PC-9 (cell line): Measurements from ENCODE around the gene CBFA2T3. TPM values are rescaled to one million over a fixed set of nuclear protein-coding genes. Genes with fewer than 3 reads are reported as not detected.
"Not testable (repeated sequence)": the region's sequence is repeated elsewhere in the genome, so short reads cannot be mapped to it uniquely, and the experiment has no call there.

Experiments used
- BruUV-seq: library from RNA; stranded (reverse); fragments of 400-500 nt; replicated peaks from 2 replicates; lab custom pipeline; 2021; lab: Mats Ljungman, UMichigan
- CTCF ChIA-PET: fragments of 300-600 bp; sonication (Branson Sonifier 250); formaldehyde crosslinking; loops from one replicate; lab custom pipeline; 2022; ENCODE audit warnings: antibody characterized with exemption; lab: Charles Lee
- POLR2A ChIA-PET: fragments of 300-600 bp; sonication (Branson Sonifier 250); formaldehyde crosslinking; loops from one replicate; lab custom pipeline; 2022; ENCODE audit warnings: antibody characterized with exemption; ENCODE audit not compliant: unreplicated experiment; lab: Charles Lee
- DNase-seq, 2 experiments: peaks; one replicate each; pipeline versions ENCODE4 v3.0.0 to v3.0.0-alpha.2; 2015 to 2022; ENCODE audit warnings: mixed read lengths in 1 of 2
- H2AFZ ChIP-seq: fragments of 200-600 bp; sonication (generic); 2 replicates; pipeline ENCODE4 v1.8.1; 2017; ENCODE audit warnings: antibody characterized with exemption
- H3F3A ChIP-seq: fragments of 200-600 bp; sonication (generic); 2 replicates; pipeline ENCODE4 v1.8.1; 2017; ENCODE audit warnings: antibody characterized with exemption, mild to moderate bottlenecking, low read depth; ENCODE audit not compliant: insufficient read depth
- H3K27ac ChIP-seq: fragments of 200-600 bp; sonication (generic); 2 replicates; pipeline ENCODE4 v1.6.1; 2016; ENCODE audit warnings: mixed run types
- H3K27me3 ChIP-seq: fragments of 200-600 bp; sonication (generic); 2 replicates; pipeline ENCODE4 v1.6.1; 2016; ENCODE audit warnings: low read depth, mixed run types; ENCODE audit not compliant: insufficient read depth
- H3K36me3 ChIP-seq: fragments of 200-600 bp; sonication (generic); 2 replicates; pipeline ENCODE4 v1.6.1; 2016; ENCODE audit warnings: low read depth, mixed run types
- H3K4me1 ChIP-seq: fragments of 200-600 bp; sonication (generic); replicated peaks from 2 replicates; pipeline ENCODE4 v1.6.1; 2016; ENCODE audit warnings: mixed run types; ENCODE audit not compliant: insufficient read depth
- H3K4me2 ChIP-seq: fragments of 200-600 bp; sonication (generic); 2 replicates; pipeline ENCODE4 v1.6.1; 2017; ENCODE audit warnings: mixed run types
- H3K4me3 ChIP-seq: fragments of 200-600 bp; sonication (generic); 2 replicates; pipeline ENCODE4 v1.6.1; 2016; ENCODE audit warnings: mixed run types
- H3K79me2 ChIP-seq: fragments of 200-600 bp; sonication (generic); 2 replicates; pipeline ENCODE4 v1.6.1; 2017; ENCODE audit warnings: low read depth, mixed run types
- H3K9me2 ChIP-seq: fragments of 200-600 bp; sonication (generic); 2 replicates; pipeline ENCODE4 v1.8.1; 2017; ENCODE audit warnings: mild to moderate bottlenecking; ENCODE audit not compliant: insufficient read depth
- H3K9me3 ChIP-seq: fragments of 200-600 bp; sonication (generic); 2 replicates; pipeline ENCODE4 v1.8.1; 2016; ENCODE audit warnings: low read depth; ENCODE audit not compliant: insufficient read depth
- H4K20me1 ChIP-seq: fragments of 200-600 bp; sonication (generic); 2 replicates; pipeline ENCODE4 v1.8.1; 2017; ENCODE audit not compliant: insufficient read depth
- EZH2 ChIP-seq: fragments of 200-600 bp; sonication (generic); IDR thresholded peaks from 2 replicates; pipeline ENCODE4 v1.8.0; 2017; ENCODE audit warnings: antibody characterized with exemption, low read depth
- intact Hi-C: fragments of 100-400 bp; cut with micrococcal nuclease; formaldehyde crosslinking; loops from one replicate; pipeline ENCODE4 v1.10.0; 2022; ENCODE audit not compliant: unreplicated experiment
- total RNA-seq: library from RNA; stranded (reverse); gene quantifications from 2 replicates; pipeline ENCODE4 v1.2.3, GENCODE V29; 2021
- TF ChIP-seq, protein P1 (sequence below): fragments of 200-600 bp; sonication (generic); conservative IDR thresholded peaks from 2 replicates; pipeline ENCODE4 v1.6.1; 2017; ENCODE audit warnings: mixed run types, antibody characterized with exemption, mild to moderate bottlenecking, moderate library complexity

Gene CBFA2T3
- total RNA-seq, 1 experiment from 2014 or later: 1.0 TPM

DNA sequence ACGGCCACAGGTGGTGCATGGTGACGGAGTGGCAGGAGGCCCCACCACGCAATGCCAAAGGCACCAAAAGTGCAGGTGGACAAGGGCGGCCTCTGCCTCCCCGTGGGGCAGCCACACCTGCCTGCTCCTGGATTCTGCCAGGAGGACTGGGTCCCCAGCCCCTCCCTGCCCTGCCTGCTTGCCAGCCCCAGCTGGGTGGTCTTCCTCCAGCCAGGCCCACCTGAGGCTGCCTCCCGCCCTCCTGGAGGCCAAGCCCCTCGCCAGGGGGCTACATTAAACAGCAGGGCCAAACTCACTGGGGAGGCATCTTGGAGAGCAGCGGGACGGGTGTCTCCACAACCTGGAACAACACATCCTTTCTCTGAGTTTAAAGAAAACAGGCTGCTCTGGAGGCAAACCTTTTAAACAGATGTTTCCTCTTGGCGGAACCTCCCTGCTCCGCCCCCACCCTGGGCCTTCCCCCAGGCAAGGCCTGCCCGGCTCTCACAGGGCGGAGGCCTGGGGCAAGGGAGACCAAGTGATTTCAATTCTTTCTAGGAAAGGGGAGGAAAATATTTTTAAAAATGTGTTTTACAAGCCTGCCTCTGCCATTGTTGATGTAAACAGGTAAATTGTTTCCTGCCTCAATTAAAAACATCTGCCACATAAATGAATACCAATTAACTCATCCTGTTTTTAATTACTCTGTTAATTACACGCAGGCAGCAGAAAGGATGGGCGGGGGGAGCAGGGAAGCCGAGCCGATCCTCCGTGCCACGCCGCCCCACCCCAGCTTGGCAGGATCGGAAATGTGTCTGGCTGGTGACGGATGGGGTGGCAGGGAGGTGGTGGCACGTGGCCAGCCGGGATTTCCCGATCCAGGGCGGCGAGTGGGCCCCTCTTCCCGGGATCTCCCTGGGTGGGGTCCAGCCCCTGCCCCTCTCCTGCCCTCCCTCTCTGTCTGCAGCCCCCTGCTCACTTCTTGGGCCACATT, 56.1 kb downstream of the CBFA2T3 start:
- Histone ChIP-seq H3F3A (peaks cover 9% of the 10 kb centered on the region; the same call in 1 of the 2 replicates), H2AFZ (no peak overlapping the region), H4K20me1 (no peaks in the 10 kb centered on the region), H3K4me3 (no peak overlapping the region), H3K27ac (no peak overlapping the region), H3K79me2 (no peaks in the 10 kb centered on the region), H3K9me2 (no peaks in the 10 kb centered on the region), H3K4me2 (no peak overlapping the region), H3K27me3 (no peaks in the 10 kb centered on the region), H3K9me3 (no peaks in the 10 kb centered on the region), H3K36me3 (no peaks in the 10 kb centered on the region), H3K4me1 (peaks cover 23% of the 10 kb centered on the region)
- CTCF ChIA-PET: interaction anchor here (0.7 kb wide), 1 partner anchor 285 kb away, joined by 3 read pairs; no protein-coding TSS in a partner anchor
- POLR2A ChIA-PET: no interaction called here
- DNase-seq: peak in 1 of 2 experiments; percentile 77
- no TSS peak for BruUV-seq
- no peak for TF ChIP-seq EZH2
- TF ChIP-seq, protein P1, sequence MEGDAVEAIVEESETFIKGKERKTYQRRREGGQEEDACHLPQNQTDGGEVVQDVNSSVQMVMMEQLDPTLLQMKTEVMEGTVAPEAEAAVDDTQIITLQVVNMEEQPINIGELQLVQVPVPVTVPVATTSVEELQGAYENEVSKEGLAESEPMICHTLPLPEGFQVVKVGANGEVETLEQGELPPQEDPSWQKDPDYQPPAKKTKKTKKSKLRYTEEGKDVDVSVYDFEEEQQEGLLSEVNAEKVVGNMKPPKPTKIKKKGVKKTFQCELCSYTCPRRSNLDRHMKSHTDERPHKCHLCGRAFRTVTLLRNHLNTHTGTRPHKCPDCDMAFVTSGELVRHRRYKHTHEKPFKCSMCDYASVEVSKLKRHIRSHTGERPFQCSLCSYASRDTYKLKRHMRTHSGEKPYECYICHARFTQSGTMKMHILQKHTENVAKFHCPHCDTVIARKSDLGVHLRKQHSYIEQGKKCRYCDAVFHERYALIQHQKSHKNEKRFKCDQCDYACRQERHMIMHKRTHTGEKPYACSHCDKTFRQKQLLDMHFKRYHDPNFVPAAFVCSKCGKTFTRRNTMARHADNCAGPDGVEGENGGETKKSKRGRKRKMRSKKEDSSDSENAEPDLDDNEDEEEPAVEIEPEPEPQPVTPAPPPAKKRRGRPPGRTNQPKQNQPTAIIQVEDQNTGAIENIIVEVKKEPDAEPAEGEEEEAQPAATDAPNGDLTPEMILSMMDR: no peak
- intact Hi-C loops: loop anchor here (10.0 kb wide), 2 partner anchors 66 to 134 kb away; partner anchors contain the start of genes GALNS and TRAPPC2L

DNA sequence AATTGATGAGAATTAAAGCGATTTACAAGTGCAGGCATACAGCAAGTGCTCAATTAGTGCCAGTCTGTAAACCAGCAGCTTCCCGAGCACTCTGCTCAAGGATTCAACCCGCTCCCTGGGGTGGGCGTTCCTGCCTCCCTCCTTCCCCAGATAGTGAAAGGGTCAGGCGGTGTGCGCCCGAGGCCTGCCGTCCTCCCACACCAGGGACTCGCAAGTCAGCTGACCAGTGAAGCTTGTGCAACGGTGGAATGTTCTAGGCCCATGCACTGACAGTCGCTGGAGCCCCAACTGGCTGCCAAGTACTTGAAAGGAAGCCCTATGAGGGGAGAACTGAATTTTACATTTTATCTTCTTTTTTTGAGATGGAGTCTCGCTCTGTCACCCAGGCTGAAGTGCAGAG, 57.1 kb downstream of the CBFA2T3 start:
- H3F3A ChIP-seq: peaks cover 6% of the 10 kb centered on the region; the same call in 1 of the 2 replicates
- no peak overlapping the region for H2AFZ ChIP-seq
- TF ChIP-seq EZH2: no peak
- TF ChIP-seq, protein P1: no peak
- no peaks in the 10 kb centered on the region for H4K20me1 ChIP-seq
- no peaks in the 10 kb centered on the region for H3K9me2 ChIP-seq
- no peak overlapping the region for H3K4me2 ChIP-seq
- no peak overlapping the region for H3K4me3 ChIP-seq
- no peaks in the 10 kb centered on the region for H3K79me2 ChIP-seq
- CTCF ChIA-PET: interaction anchor here (0.7 kb wide), 1 partner anchor 286 kb away, joined by 3 read pairs; no protein-coding TSS in a partner anchor
- no TSS peak for BruUV-seq
- H3K27me3 ChIP-seq: no peaks in the 10 kb centered on the region
- intact Hi-C loops: loop anchor here (10.0 kb wide), 2 partner anchors 65 to 135 kb away; partner anchors contain the start of genes GALNS and TRAPPC2L
- no peaks in the 10 kb centered on the region for H3K36me3 ChIP-seq
- no peak overlapping the region for H3K27ac ChIP-seq
- peaks cover 13% of the 10 kb centered on the region for H3K4me1 ChIP-seq
- H3K9me3 ChIP-seq: no peaks in the 10 kb centered on the region
- POLR2A ChIA-PET: no interaction called here
- no peak for DNase-seq

DNA sequence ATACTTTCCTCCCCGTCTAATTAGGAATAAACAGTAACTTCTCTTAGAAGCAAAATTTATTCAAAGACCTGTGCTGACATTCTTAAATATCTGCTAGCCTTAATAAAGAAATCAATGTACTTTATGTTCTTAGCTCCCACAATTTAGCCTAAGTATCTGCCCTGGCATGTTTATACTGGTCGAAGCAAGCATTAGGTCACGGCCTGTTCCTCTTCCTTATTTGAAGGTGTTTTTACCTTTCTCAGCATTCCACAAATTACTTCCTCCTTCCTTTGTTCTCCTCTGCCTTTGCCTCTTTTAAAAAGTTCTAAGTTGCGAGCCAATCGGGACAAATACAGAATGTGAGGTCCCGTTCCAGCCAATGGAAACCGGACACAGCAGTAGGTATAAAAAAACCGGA, 58.1 kb downstream of the CBFA2T3 start:
- H2AFZ ChIP-seq, H3K9me2 ChIP-seq, H3K79me2 ChIP-seq, H3K27me3 ChIP-seq, CTCF ChIA-PET, H3F3A ChIP-seq, H3K36me3 ChIP-seq, H3K9me3 ChIP-seq, H4K20me1 ChIP-seq, POLR2A ChIA-PET, H3K27ac ChIP-seq, DNase-seq, H3K4me2 ChIP-seq, intact Hi-C loops, H3K4me3 ChIP-seq, BruUV-seq, H3K4me1 ChIP-seq: not testable (repeated sequence)
